GM12878 (cell line): Measurements from ENCODE around the gene CHST15. TPM values are rescaled to one million over a fixed set of nuclear protein-coding genes. Genes with fewer than 3 reads are reported as not detected.

Source experiments
- ATAC-seq: fragments of 200-7000 bp; cut with Tn5 transposase; 3 replicates; pipeline ENCODE4 v1.9.1; 2020; ENCODE audit warnings: mild to moderate bottlenecking, moderate library complexity
- BruUV-seq: library from RNA; stranded (reverse); fragments of 400-500 nt; replicated peaks from 2 replicates; lab custom pipeline; 2021; lab: Mats Ljungman, UMichigan
- CTCF ChIA-PET: fragments of 300-600 bp; sonication (Branson Sonifier 250); formaldehyde crosslinking; extraction: SDS; loops from one replicate; lab custom pipeline; 2021; ENCODE audit warnings: inconsistent platforms; lab: Yijun Ruan, JAX
- POLR2A ChIA-PET: fragments of 350-600 bp; formaldehyde crosslinking; extraction: SDS; loops from one replicate; lab custom pipeline; 2021; ENCODE audit warnings: inconsistent platforms; lab: Charles Lee
- RAD21 ChIA-PET: fragments of 300-600 bp; sonication (Branson Sonifier 250); formaldehyde crosslinking; loops from one replicate; lab custom pipeline; 2023; ENCODE audit warnings: antibody characterized with exemption; ENCODE audit not compliant: unreplicated experiment; lab: Charles Lee
- SMC1A ChIA-PET: fragments of 300-600 bp; sonication (Branson Sonifier 250); formaldehyde crosslinking; loops from one replicate; lab custom pipeline; 2023; ENCODE audit not compliant: unreplicated experiment, uncharacterized antibody; lab: Charles Lee
- DNase-seq: peaks from one replicate; pipeline ENCODE4 v3.0.0-alpha.2; 2011; ENCODE audit warnings: low read depth, low spot score
- FAIRE-seq: peaks from 3 replicates; lab custom pipeline; 2011; peaks lifted over from hg19 to GRCh38; lab: Jason Lieb, UNC
- H2AFZ ChIP-seq: 2 replicates; pipeline ENCODE4 v1.6.0; 2011; ENCODE audit warnings: low read depth, low read length, control low read depth; ENCODE audit not compliant: control insufficient read depth
- H3K27ac ChIP-seq: 2 replicates; pipeline ENCODE4 v1.5.1; 2011; ENCODE audit warnings: control low read depth; ENCODE audit not compliant: control insufficient read depth, insufficient read depth
- H3K27me3 ChIP-seq, 2 experiments: replicated peaks in 1 of 2; 2 replicates each; pipeline versions ENCODE4 v1.6.0 to v1.6.1; 2011; ENCODE audit warnings: low read length in 1 of 2; ENCODE audit not compliant: control insufficient read depth in 2 of 2, insufficient read depth in 2 of 2
- H3K36me3 ChIP-seq, 2 experiments: 2 replicates each; pipeline ENCODE4 v1.5.1; 2011; ENCODE audit warnings: low read length in 1 of 2; ENCODE audit not compliant: control insufficient read depth in 2 of 2, insufficient read depth in 2 of 2
- H3K4me1 ChIP-seq: 2 replicates; pipeline ENCODE4 v1.6.1; 2011; ENCODE audit warnings: mild to moderate bottlenecking, low read length, moderate library complexity, mixed read lengths; ENCODE audit not compliant: control insufficient read depth, insufficient read depth
- H3K4me2 ChIP-seq: 2 replicates; pipeline ENCODE4 v1.6.0; 2011; ENCODE audit warnings: control low read depth; ENCODE audit not compliant: control insufficient read depth, insufficient read depth
- H3K4me3 ChIP-seq: fragments of 200-600 bp; sonication (generic); 2 replicates; pipeline ENCODE4 v1.5.1; 2016
- H3K79me2 ChIP-seq: 2 replicates; pipeline ENCODE4 v1.6.0; 2011; ENCODE audit warnings: low read length; ENCODE audit not compliant: control insufficient read depth, insufficient read depth
- H3K9ac ChIP-seq: 2 replicates; pipeline ENCODE4 v1.8.0; 2011; ENCODE audit warnings: low read length, control low read depth, mixed read lengths; ENCODE audit not compliant: control insufficient read depth, insufficient read depth
- H3K9me3 ChIP-seq: replicated peaks from 3 replicates; pipeline ENCODE4 v1.5.1; 2011; ENCODE audit warnings: mild to moderate bottlenecking, low read length; ENCODE audit not compliant: control insufficient read depth, insufficient read depth
- H4K20me1 ChIP-seq: 2 replicates; pipeline ENCODE4 v1.6.0; 2011; ENCODE audit not compliant: control insufficient read depth, insufficient read depth
- ATF3 ChIP-seq: IDR thresholded peaks from 2 replicates; pipeline ENCODE4 v1.6.1; 2011; ENCODE audit warnings: low read depth, mild to moderate bottlenecking, low read length, moderate library complexity, borderline replicate concordance; ENCODE audit errors: extremely low read depth
- BACH1 ChIP-seq: fragments of 450-650 bp; IDR thresholded peaks from 2 replicates; pipeline ENCODE4 v1.6.1; 2017; ENCODE audit warnings: mild to moderate bottlenecking, borderline replicate concordance
- CHD4 ChIP-seq: fragments of 200-600 bp; sonication (generic); IDR thresholded peaks from 2 replicates; pipeline ENCODE4 v1.6.1; 2016; ENCODE audit warnings: mild to moderate bottlenecking
- CUX1 ChIP-seq: IDR thresholded peaks from 2 replicates; pipeline ENCODE4 v1.6.1; 2012; ENCODE audit warnings: improper control_type of control experiment, low read depth, low read length; ENCODE audit not compliant: insufficient replicate concordance
- EED ChIP-seq: sonication (generic); IDR thresholded peaks from 2 replicates; pipeline ENCODE4 v1.6.1; 2016; ENCODE audit warnings: antibody characterized with exemption, low read depth
- IKZF1 ChIP-seq: fragments of 450-650 bp; conservative IDR thresholded peaks from 2 replicates; pipeline ENCODE4 v1.6.1; 2017; ENCODE audit warnings: antibody characterized with exemption, mild to moderate bottlenecking
- MEF2A ChIP-seq: IDR thresholded peaks from 2 replicates; pipeline ENCODE4 v1.6.1; 2011; ENCODE audit warnings: low read depth, mild to moderate bottlenecking, low read length, moderate library complexity; ENCODE audit not compliant: insufficient read depth
- NKRF ChIP-seq: fragments of 450-650 bp; conservative IDR thresholded peaks from 2 replicates; pipeline ENCODE4 v1.6.1; 2017; ENCODE audit warnings: mild to moderate bottlenecking, moderate library complexity
- PAX5 ChIP-seq: IDR thresholded peaks from 2 replicates; pipeline ENCODE4 v1.6.1; 2011; ENCODE audit warnings: low read depth, low read length, borderline replicate concordance
- POU2F2 ChIP-seq: IDR thresholded peaks from 3 replicates; pipeline ENCODE4 v1.6.1; 2011; ENCODE audit warnings: low read depth, mild to moderate bottlenecking, low read length, borderline replicate concordance
- SREBF2 ChIP-seq: IDR thresholded peaks from 2 replicates; pipeline ENCODE4 v1.6.1; 2012; ENCODE audit warnings: mild to moderate bottlenecking, low read length
- STAT1 ChIP-seq: fragments of 450-650 bp; conservative IDR thresholded peaks from 2 replicates; pipeline ENCODE4 v1.6.1; 2014; ENCODE audit warnings: antibody characterized with exemption, mild to moderate bottlenecking
- SUPT20H ChIP-seq: IDR thresholded peaks from 2 replicates; pipeline ENCODE4 v1.6.1; 2011; ENCODE audit warnings: low read depth, mild to moderate bottlenecking, low read length, moderate library complexity, borderline replicate concordance; ENCODE audit not compliant: control insufficient read depth
- TBL1XR1 ChIP-seq: IDR thresholded peaks from 2 replicates; pipeline ENCODE4 v1.6.1; 2012; ENCODE audit warnings: low read depth, low read length, improper control_type of control experiment
- ZZZ3 ChIP-seq: IDR thresholded peaks from 2 replicates; pipeline ENCODE4 v1.6.1; 2011; ENCODE audit warnings: low read depth; ENCODE audit not compliant: control insufficient read depth, insufficient read length
- WGBS: methylation state at CpG from one replicate; pipeline ENCODE4 v1.1.6; 2016; ENCODE audit warnings: low lambda C conversion rate; ENCODE audit not compliant: insufficient replicate concordance, insufficient coverage; ENCODE audit errors: missing lambda C conversion rate; 5-methylcytosine and 5-hydroxymethylcytosine counted together
- in situ Hi-C: fragments of 300-500 bp; cut with MboI; formaldehyde crosslinking; loops from 9 replicates; pipeline ENCODE4 v1.14.3; 2018; ENCODE audit warnings: mixed read lengths
- intact Hi-C: fragments of 100-400 bp; cut with micrococcal nuclease; formaldehyde crosslinking; loops from one replicate; pipeline ENCODE4 v1.14.2; 2022; ENCODE audit not compliant: unreplicated experiment
- polyA plus RNA-seq, 11 experiments: library from polyadenylated mRNA; depleted of rRNA in 4 of 11; unstranded in 6 of 11; stranded (reverse) in 5 of 11; fragments of >200 nt; fragmentation: Nextera tagmentation in 4 of 11; fragmentation: Illumina TruSeq in 1 of 11; extraction: Ambion mirVana in 4 of 11; extraction: Trizol in 1 of 11; gene quantifications; 1 replicate in 1 of 11; 2 replicates in 10 of 11; pipeline versions ENCODE4 v1.2.1 to v1.2.3, GENCODE V29; 2011 to 2016; ENCODE audit warnings: inconsistent platforms in 2 of 11, missing spikeins in 2 of 11, low read depth in 1 of 11
- total RNA-seq, 4 experiments: library from RNA; depleted of rRNA in 3 of 4; stranded (reverse); fragments of >200 nt in 3 of 4; fragmentation: Illumina TruSeq in 1 of 4; extraction: Trizol in 1 of 4; gene quantifications; 2 replicates each; pipeline versions ENCODE4 v1.2.1 to v1.2.3, GENCODE V29; 2013 to 2021

CHST15 gene
- total and polyA plus RNA-seq, 10 of the 15 experiments (the other 5 are each of a cell fraction or from before 2014, with no cell fraction given): 0.02 to 0.53 (median 0.05) TPM; not detected in 1

GRCh38 chr10:124005091-124005490, 88.3 kb downstream of the CHST15 start (continued):
- TF ChIP-seq CUX1 (no peak), PAX5 (no peak), BACH1 (no peak), EED (no peak)

GRCh38 chr10:124004663-124005004, 88.8 kb downstream of the CHST15 start:
- Histone ChIP-seq H3K27me3 (peaks cover 0 to 4% of the 10 kb centered on the region in 2 experiments; a peak in 3 of 4 replicates), H3K4me2 (no peak overlapping the region), H4K20me1 (no peaks in the 10 kb centered on the region), H3K9ac (no peak overlapping the region), H3K36me3 (no peaks in the 10 kb centered on the region), H3K27ac (no peak overlapping the region), H3K79me2 (no peaks in the 10 kb centered on the region), H2AFZ (no peak overlapping the region), H3K4me3 (no peak overlapping the region), H3K9me3 (no peaks in the 10 kb centered on the region), H3K4me1 (no peaks in the 10 kb centered on the region)
- ChIA-PET CTCF (interaction anchor here (1.3 to 1.6 kb wide), 2 partner anchors 10 to 384 kb away, joined by 4 read pairs; no protein-coding TSS in a partner anchor), POLR2A (no interaction called here), RAD21 (no interaction called here), SMC1A (interaction anchor here (2.0 kb wide), 1 partner anchor 10 kb away, joined by 5 read pairs; no protein-coding TSS in a partner anchor)
- WGBS: 0% methylated on average over 1 of the region's 2 CpGs
- no TSS peak for BruUV-seq
- ATAC-seq (no peak), FAIRE-seq (no peak), DNase-seq (no peak)
- intact Hi-C loops (no loop called here), in situ Hi-C loops (no loop called here)
- TF ChIP-seq ZZZ3: no peak
- TF ChIP-seq IKZF1: no peak
- TF ChIP-seq MEF2A: no peak
- no peak for TF ChIP-seq ATF3
- no peak for TF ChIP-seq POU2F2
- TF ChIP-seq STAT1: no peak
- TF ChIP-seq SREBF2: no peak
- no peak for TF ChIP-seq NKRF
- no peak for TF ChIP-seq TBL1XR1
- no peak for TF ChIP-seq CHD4
- TF ChIP-seq PAX5: no peak
- TF ChIP-seq SUPT20H: no peak
